Trophoblast cell (in vitro differentiated cells and primary cell): ENCODE measurements around the gene TLR2.
A peak's percentile ranks its signal among the peaks of the same experiment; 100 is the strongest.

Experiments used
- DNase-seq, 2 donors: peaks; one replicate each; pipeline ENCODE4 v3.0.0-alpha.2; 2016
- H2AFZ ChIP-seq: 2 replicates; pipeline ENCODE4 v1.6.1; 2013; ENCODE audit warnings: low read length, moderate library complexity, mild to moderate bottlenecking; ENCODE audit not compliant: insufficient read depth, poor library complexity
- H2AK5ac ChIP-seq: 2 replicates; pipeline ENCODE4 v1.6.1; 2013; ENCODE audit warnings: mild to moderate bottlenecking, low read length
- H2BK120ac ChIP-seq: 2 replicates; pipeline ENCODE4 v1.6.1; 2013; ENCODE audit warnings: low read length, mild to moderate bottlenecking, moderate library complexity; ENCODE audit not compliant: insufficient read depth, poor library complexity
- H2BK12ac ChIP-seq: 2 replicates; pipeline ENCODE4 v1.6.1; 2013; ENCODE audit warnings: mild to moderate bottlenecking, low read length, moderate library complexity
- H2BK5ac ChIP-seq: 2 replicates; pipeline ENCODE4 v1.6.1; 2013; ENCODE audit warnings: low read length, low read depth, moderate library complexity, mild to moderate bottlenecking; ENCODE audit not compliant: poor library complexity
- H3K14ac ChIP-seq: 2 replicates; pipeline ENCODE4 v1.6.1; 2013; ENCODE audit warnings: mild to moderate bottlenecking, low read length
- H3K18ac ChIP-seq: 2 replicates; pipeline ENCODE4 v1.6.1; 2013; ENCODE audit warnings: mild to moderate bottlenecking, low read length
- H3K23ac ChIP-seq: 2 replicates; pipeline ENCODE4 v1.6.1; 2013; ENCODE audit warnings: low read length
- H3K27ac ChIP-seq: 2 replicates; pipeline ENCODE4 v1.5.1; 2013; ENCODE audit warnings: low read depth, mild to moderate bottlenecking, inconsistent platforms, low read length, moderate library complexity
- H3K27me3 ChIP-seq: 2 replicates; pipeline ENCODE4 v1.6.1; 2013; ENCODE audit warnings: inconsistent platforms, mild to moderate bottlenecking, low read length, moderate library complexity; ENCODE audit not compliant: insufficient read depth
- H3K36me3 ChIP-seq, 2 experiments: 1 replicate in 1 of 2; 2 replicates in 1 of 2; pipeline ENCODE4 v1.6.1; 2013; ENCODE audit warnings: low read length in 2 of 2, mild to moderate bottlenecking in 2 of 2, moderate library complexity in 1 of 2; ENCODE audit not compliant: insufficient read depth in 2 of 2, control insufficient read depth in 1 of 2
- H3K4ac ChIP-seq: 2 replicates; pipeline ENCODE4 v1.6.1; 2013; ENCODE audit warnings: low read depth, mild to moderate bottlenecking, low read length, moderate library complexity
- H3K4me1 ChIP-seq, 2 experiments: 1 replicate in 1 of 2; 2 replicates in 1 of 2; pipeline ENCODE4 v1.6.1; 2013; ENCODE audit warnings: low read length in 2 of 2, mild to moderate bottlenecking in 2 of 2, moderate library complexity in 1 of 2; ENCODE audit not compliant: insufficient read depth in 2 of 2, control insufficient read depth in 1 of 2
- H3K4me2 ChIP-seq: 2 replicates; pipeline ENCODE4 v1.6.1; 2013; ENCODE audit warnings: inconsistent platforms, mild to moderate bottlenecking, low read length, moderate library complexity
- H3K4me3 ChIP-seq: 2 replicates; pipeline ENCODE4 v1.5.1; 2013; ENCODE audit warnings: mild to moderate bottlenecking, low read depth, low read length, inconsistent platforms
- H3K79me1 ChIP-seq: one replicate; pipeline ENCODE4 v1.6.1; 2013; ENCODE audit warnings: low read length
- H3K79me2 ChIP-seq: 2 replicates; pipeline ENCODE4 v1.6.1; 2013; ENCODE audit warnings: low read length, mild to moderate bottlenecking; ENCODE audit not compliant: control insufficient read depth, insufficient read depth, poor library complexity
- H3K9ac ChIP-seq: 2 replicates; pipeline ENCODE4 v1.6.1; 2013; ENCODE audit warnings: mild to moderate bottlenecking, low read length
- H3K9me3 ChIP-seq: 2 replicates; pipeline ENCODE4 v1.6.1; 2013; ENCODE audit warnings: low read depth, mild to moderate bottlenecking, control low read depth, inconsistent platforms, low read length; ENCODE audit not compliant: insufficient read depth
- H4K12ac ChIP-seq: 2 replicates; pipeline ENCODE4 v1.6.1; 2013; ENCODE audit warnings: low read depth, mild to moderate bottlenecking, low read length, moderate library complexity
- H4K8ac ChIP-seq: 2 replicates; pipeline ENCODE4 v1.6.1; 2013; ENCODE audit warnings: low read depth, mild to moderate bottlenecking, low read length, moderate library complexity
- H4K91ac ChIP-seq: one replicate; pipeline ENCODE4 v1.6.1; 2013; ENCODE audit warnings: low read depth, mild to moderate bottlenecking, low read length, moderate library complexity
- WGBS: extraction: QIAGEN DNeasy Blood & Tissue Kit; methylation state at CpG from one replicate; pipeline ENCODE4 v1.1.7; 2013; ENCODE audit warnings: missing lambda C conversion rate; ENCODE audit not compliant: insufficient read length, insufficient coverage; ENCODE audit errors: extremely low coverage; 5-methylcytosine and 5-hydroxymethylcytosine counted together

Gene TLR2

DNA sequence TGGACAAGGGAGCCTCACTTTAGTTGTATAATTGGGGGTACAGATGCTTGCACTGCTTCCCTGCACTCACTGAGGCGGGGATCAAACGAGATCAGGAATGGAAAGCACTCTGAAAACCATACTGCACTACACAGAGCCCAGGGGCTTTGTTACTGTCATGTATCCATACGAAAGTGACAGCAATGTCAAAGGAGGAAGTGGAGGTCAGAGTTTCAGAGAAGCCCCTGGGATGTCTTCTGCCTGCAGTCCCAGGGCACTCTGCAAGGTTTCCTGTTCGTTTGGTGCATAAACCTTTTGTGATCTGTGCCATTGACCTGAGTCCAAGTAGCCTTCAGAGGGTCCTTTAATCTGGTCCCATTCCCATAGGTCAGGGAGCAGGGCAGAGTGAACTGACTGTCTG is 44.6 kb downstream of the TLR2 start:
- Histone ChIP-seq H3K9ac (no peak overlapping the region), H3K27me3 (no peaks in the 10 kb centered on the region)
- no CpG with 5 or more reads among the region's 4 CpGs for WGBS

DNA sequence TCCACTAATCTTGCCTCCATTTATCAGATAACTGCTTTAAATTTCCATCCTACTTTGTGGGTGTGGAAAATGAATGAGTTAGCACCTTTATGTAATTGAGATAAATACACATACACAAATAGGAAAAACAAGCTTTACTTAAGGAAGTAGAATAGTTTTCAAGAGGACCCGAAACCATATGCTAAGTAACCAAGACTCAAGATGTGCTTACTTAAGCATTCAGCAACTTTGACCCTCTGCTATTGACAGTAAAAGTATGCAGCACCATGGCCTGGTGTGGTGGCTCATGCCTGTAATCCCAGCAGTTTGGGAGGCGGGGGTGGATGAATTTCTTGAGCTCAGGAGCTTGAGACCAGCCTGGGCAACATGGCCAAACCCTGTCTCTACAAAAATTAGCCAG is 45.8 kb downstream of the TLR2 start:
- Histone ChIP-seq H3K4ac (no peak overlapping the region), H3K23ac (no peak overlapping the region), H3K27ac (no peak overlapping the region), H3K27me3 (no peaks in the 10 kb centered on the region), H3K79me1 (no peaks in the 10 kb centered on the region), H3K9me3 (no peaks in the 10 kb centered on the region), H2AK5ac (no peak overlapping the region), H3K79me2 (no peaks in the 10 kb centered on the region), H3K36me3 (no peaks in the 10 kb centered on the region), H3K9ac (no peak overlapping the region), H3K4me2 (no peak overlapping the region), H3K4me1 (no peaks in the 10 kb centered on the region), H4K8ac (no peak overlapping the region), H2BK5ac (no peak overlapping the region), H3K18ac (no peak overlapping the region), H2BK120ac (no peak overlapping the region), H4K12ac (no peak overlapping the region), H2AFZ (no peak overlapping the region), H3K4me3 (no peak overlapping the region), H2BK12ac (no peak overlapping the region), H3K14ac (no peak overlapping the region), H4K91ac (no peak overlapping the region)
- DNase-seq = no peak
- WGBS = no CpG with 5 or more reads among the region's 2 CpGs

More for the DNA sequence above, 44.6 kb downstream of the TLR2 start:
- no peak for DNase-seq
- no peak overlapping the region for H3K23ac ChIP-seq
- no peaks in the 10 kb centered on the region for H3K79me2 ChIP-seq
- no peak overlapping the region for H3K4me3 ChIP-seq
- H2BK5ac ChIP-seq = no peak overlapping the region
- no peaks in the 10 kb centered on the region for H3K4me1 ChIP-seq
- H2BK120ac ChIP-seq = no peak overlapping the region
- H3K4ac ChIP-seq = no peak overlapping the region
- no peak overlapping the region for H4K8ac ChIP-seq
- no peak overlapping the region for H2BK12ac ChIP-seq
- no peak overlapping the region for H3K4me2 ChIP-seq
- no peaks in the 10 kb centered on the region for H3K9me3 ChIP-seq
- H2AK5ac ChIP-seq = no peak overlapping the region
- H3K14ac ChIP-seq = no peak overlapping the region
- H3K79me1 ChIP-seq = no peaks in the 10 kb centered on the region
- no peak overlapping the region for H4K91ac ChIP-seq
- H3K36me3 ChIP-seq = no peaks in the 10 kb centered on the region
- no peak overlapping the region for H2AFZ ChIP-seq
- no peak overlapping the region for H4K12ac ChIP-seq
- no peak overlapping the region for H3K18ac ChIP-seq
- no peak overlapping the region for H3K27ac ChIP-seq

DNA sequence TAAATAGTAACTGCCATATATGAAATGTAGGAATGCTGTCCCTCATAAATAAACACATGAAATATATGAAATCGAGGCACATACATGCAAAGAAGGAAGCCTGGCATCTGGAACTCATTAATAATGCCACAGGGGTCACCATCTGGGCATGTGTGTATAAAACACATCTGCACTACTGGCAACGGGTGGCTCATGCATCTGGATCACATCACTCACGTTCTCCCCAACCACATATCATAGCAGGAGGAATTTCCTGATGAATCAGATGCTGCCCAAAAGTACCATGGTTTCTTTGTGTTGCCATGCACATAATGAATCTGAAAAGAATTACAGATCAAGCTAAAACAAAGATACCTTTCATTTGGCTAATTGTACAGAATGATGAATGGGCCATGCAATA is 47.2 kb downstream of the TLR2 start:
- H3K79me1 ChIP-seq = no peaks in the 10 kb centered on the region

DNA sequence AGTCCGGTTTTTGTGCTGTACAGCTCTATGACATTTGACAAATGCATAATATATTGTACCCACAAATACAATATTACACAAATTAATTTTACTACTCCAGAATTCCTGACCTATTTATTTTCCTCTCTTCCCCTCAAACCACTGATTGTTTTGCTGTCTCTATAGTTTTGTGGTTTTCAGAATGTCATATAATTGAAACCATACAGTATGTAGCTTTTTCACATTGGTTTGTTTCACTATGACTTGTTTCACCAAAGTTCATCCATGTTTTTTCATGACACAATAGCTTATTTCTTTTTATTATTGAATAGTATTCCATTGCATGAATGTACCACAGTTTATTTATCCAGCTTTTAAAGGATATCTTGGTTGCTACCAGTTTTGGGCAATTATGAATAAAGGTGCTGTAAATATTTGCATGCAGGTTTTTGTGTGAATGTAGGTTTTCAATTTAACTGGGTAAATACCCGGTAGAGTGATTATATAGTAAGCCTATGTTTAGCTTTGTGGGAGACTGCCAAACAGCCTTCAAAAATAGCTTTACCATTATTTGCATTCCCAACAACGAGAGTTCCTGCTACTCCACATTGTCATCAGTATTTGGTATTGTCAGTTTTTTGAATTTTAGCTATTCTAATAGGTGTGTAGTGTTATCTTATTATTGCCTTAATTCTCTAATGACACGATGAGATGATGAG is 49.8 kb downstream of the TLR2 start:
- Histone ChIP-seq H3K4ac (no peak overlapping the region), H4K12ac (no peak overlapping the region), H3K23ac (no peak overlapping the region), H3K27ac (no peak overlapping the region), H3K4me2 (no peak overlapping the region), H3K4me3 (no peak overlapping the region), H2BK12ac (no peak overlapping the region), H2AFZ (no peak overlapping the region), H3K27me3 (no peaks in the 10 kb centered on the region), H3K79me2 (no peaks in the 10 kb centered on the region), H2AK5ac (no peak overlapping the region), H3K9ac (no peak overlapping the region), H3K4me1 (no peaks in the 10 kb centered on the region), H3K9me3 (no peaks in the 10 kb centered on the region), H2BK5ac (no peak overlapping the region), H3K18ac (no peak overlapping the region), H3K36me3 (no peaks in the 10 kb centered on the region), H3K14ac (no peak overlapping the region), H2BK120ac (no peak overlapping the region), H4K91ac (no peak overlapping the region), H3K79me1 (no peaks in the 10 kb centered on the region), H4K8ac (no peak overlapping the region)
- DNase-seq = no peak
- WGBS = no CpG with 5 or more reads among the region's 4 CpGs

More for the DNA sequence above, 47.2 kb downstream of the TLR2 start:
- H4K8ac ChIP-seq = no peak overlapping the region
- H3K27me3 ChIP-seq = no peaks in the 10 kb centered on the region
- no peak overlapping the region for H2BK120ac ChIP-seq
- H3K18ac ChIP-seq = no peak overlapping the region
- no peak overlapping the region for H2BK5ac ChIP-seq
- H2AK5ac ChIP-seq = no peak overlapping the region
- H3K4me3 ChIP-seq = no peak overlapping the region
- no peak overlapping the region for H3K27ac ChIP-seq
- no peaks in the 10 kb centered on the region for H3K79me2 ChIP-seq
- no peak overlapping the region for H3K9ac ChIP-seq
- no peak overlapping the region for H4K91ac ChIP-seq
- H3K4me1 ChIP-seq = no peaks in the 10 kb centered on the region
- H4K12ac ChIP-seq = no peak overlapping the region
- H3K4me2 ChIP-seq = no peak overlapping the region
- WGBS = no CpG with 5 or more reads among the region's 3 CpGs
- H3K9me3 ChIP-seq = no peaks in the 10 kb centered on the region
- H2AFZ ChIP-seq = no peak overlapping the region
- H3K36me3 ChIP-seq = no peaks in the 10 kb centered on the region
- H3K23ac ChIP-seq = peak overlapping the region; percentile 74
- no peak overlapping the region for H2BK12ac ChIP-seq
- peak in 1 of 2 donors; percentile 8 for DNase-seq
- no peak overlapping the region for H3K14ac ChIP-seq
- no peak overlapping the region for H3K4ac ChIP-seq
